Calu3 (cell line): ENCODE data around the gene LRPAP1. TPM values are rescaled to one million over a fixed set of nuclear protein-coding genes. Genes with fewer than 3 reads are reported as not detected.
"Not testable (repeated sequence)": the region's sequence is repeated elsewhere in the genome, so short reads cannot be mapped to it uniquely, and the experiment has no call there.

Source experiments
- Bru-seq: library from RNA; stranded (reverse); fragments of 400-500 nt; gene quantifications from one replicate; lab custom pipeline; 2021; lab: Mats Ljungman, UMichigan
- BruChase-seq, 2 experiments: library from RNA; stranded (reverse); fragments of 400-500 nt; gene quantifications; one replicate each; lab custom pipeline; 2021; lab: Mats Ljungman, UMichigan
- BruUV-seq: library from RNA; stranded (reverse); fragments of 400-500 nt; replicated peaks from 2 replicates; lab custom pipeline; 2021; lab: Mats Ljungman, UMichigan
- CTCF ChIA-PET: fragments of 300-600 bp; sonication (Branson Sonifier 250); formaldehyde crosslinking; loops from one replicate; lab custom pipeline; 2022; ENCODE audit warnings: antibody characterized with exemption; lab: Charles Lee
- DNase-seq: peaks from one replicate; pipeline ENCODE4 v3.0.0; 2022
- H3K27ac Mint-ChIP-seq: one replicate; pipeline ENCODE4 v1.8.0; 2022; ENCODE audit warnings: mixed read lengths; ENCODE audit not compliant: unreplicated experiment
- H3K27me3 Mint-ChIP-seq: one replicate; pipeline ENCODE4 v1.8.0; 2022; ENCODE audit warnings: mixed read lengths; ENCODE audit not compliant: unreplicated experiment
- H3K36me3 Mint-ChIP-seq: one replicate; pipeline ENCODE4 v1.8.0; 2022; ENCODE audit warnings: mild to moderate bottlenecking, moderate library complexity, mixed read lengths; ENCODE audit not compliant: insufficient read depth, unreplicated experiment
- H3K4me1 Mint-ChIP-seq: one replicate; pipeline ENCODE4 v1.8.0; 2022; ENCODE audit warnings: mild to moderate bottlenecking, low read depth, mixed read lengths; ENCODE audit not compliant: unreplicated experiment
- H3K4me3 Mint-ChIP-seq: one replicate; pipeline ENCODE4 v1.8.0; 2022; ENCODE audit warnings: mild to moderate bottlenecking, low read depth, moderate library complexity, mixed read lengths; ENCODE audit not compliant: unreplicated experiment
- H3K9me3 Mint-ChIP-seq: one replicate; pipeline ENCODE4 v1.8.0; 2022; ENCODE audit warnings: low read depth, mixed read lengths; ENCODE audit not compliant: unreplicated experiment
- intact Hi-C: fragments of 100-400 bp; cut with micrococcal nuclease; formaldehyde crosslinking; loops from one replicate; pipeline ENCODE4 v1.10.0; 2022; ENCODE audit not compliant: unreplicated experiment
- long read RNA-seq: library from polyadenylated mRNA; stranded (forward); transcript quantifications from one replicate; pipeline ENCODE4 v2.0.0, GENCODE V29; 2022
- total RNA-seq: library from RNA; stranded (reverse); gene quantifications from 2 replicates; pipeline ENCODE4 v1.2.3, GENCODE V29; 2022
- TF ChIP-seq, protein P1 (sequence below): fragments of 200-600 bp; IDR thresholded peaks from one replicate; pipeline ENCODE4 v1.8.0; 2022; ENCODE audit warnings: antibody characterized with exemption; ENCODE audit not compliant: unreplicated experiment

LRPAP1 gene, protein sequence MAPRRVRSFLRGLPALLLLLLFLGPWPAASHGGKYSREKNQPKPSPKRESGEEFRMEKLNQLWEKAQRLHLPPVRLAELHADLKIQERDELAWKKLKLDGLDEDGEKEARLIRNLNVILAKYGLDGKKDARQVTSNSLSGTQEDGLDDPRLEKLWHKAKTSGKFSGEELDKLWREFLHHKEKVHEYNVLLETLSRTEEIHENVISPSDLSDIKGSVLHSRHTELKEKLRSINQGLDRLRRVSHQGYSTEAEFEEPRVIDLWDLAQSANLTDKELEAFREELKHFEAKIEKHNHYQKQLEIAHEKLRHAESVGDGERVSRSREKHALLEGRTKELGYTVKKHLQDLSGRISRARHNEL
- total RNA-seq (88.5 and 97.3 TPM in 2 replicates), Bru-seq, nascent RNA (percentile 54 among the genes with signal in this experiment), BruChase-seq, experiment 1, labeled RNA remaining after a 6-hour chase (percentile 72 among the genes with signal in this experiment), BruChase-seq, experiment 2, labeled RNA remaining after a 2-hour chase (percentile 69 among the genes with signal in this experiment)
- long read RNA-seq, full-length matches to known transcripts: 225 of 275 reads
- long read RNA-seq, partial matches to known transcripts: 48 of 275 reads
- long read RNA-seq, other reads (novel, unspliced or antisense): 2 of 275 reads

DNA sequence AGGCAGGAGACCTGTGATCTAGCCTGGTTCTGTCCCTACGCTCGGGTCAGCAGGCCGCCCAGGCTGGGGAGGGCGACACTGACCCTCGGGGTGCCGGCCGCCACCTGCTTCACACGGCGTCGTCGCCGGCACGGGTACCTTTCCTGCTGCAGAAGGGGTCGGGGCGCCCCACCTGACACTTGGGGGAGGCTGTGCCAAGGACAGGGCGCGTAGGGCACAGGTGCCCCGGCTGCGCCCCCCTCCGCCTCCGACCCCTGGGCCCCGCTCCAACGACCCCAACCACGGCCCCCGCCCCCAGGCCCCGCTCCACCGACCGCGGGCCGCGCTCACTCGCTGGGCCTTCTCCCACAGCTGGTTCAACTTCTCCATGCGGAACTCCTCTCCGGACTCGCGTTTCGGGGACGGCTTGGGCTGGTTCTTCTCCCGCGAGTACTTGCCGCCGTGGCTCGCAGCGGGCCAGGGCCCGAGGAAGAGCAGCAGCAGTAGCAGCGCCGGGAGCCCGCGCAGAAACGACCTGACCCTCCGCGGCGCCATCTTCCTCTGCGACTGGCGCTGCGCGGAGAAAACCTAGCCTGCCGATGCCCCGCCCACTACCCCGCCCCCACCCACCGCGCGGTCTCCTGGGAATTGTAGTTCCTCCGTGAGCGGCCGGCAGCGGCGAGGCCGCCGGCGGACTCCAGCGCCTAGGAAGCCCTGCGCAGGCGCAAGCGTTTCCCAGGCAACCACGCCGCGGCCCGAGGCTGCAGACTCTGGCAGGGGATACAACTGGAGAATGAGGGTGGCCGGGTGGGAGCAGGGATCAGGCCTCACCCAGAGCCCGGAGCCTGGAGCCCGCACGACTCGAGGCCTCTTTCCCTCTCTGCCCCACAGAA lies at the start of gene LRPAP1:
Gene LRPAP1 (minus strand): TSS at position 544 of the 872 bp plus-strand sequence. CDS start 10 bp downstream, at position 534.
- peaks cover 8% of the 10 kb centered on the region for H3K4me1 Mint-ChIP-seq
- CTCF ChIA-PET: interaction anchor here (0.7 kb wide), 1 partner anchor 97 kb away, joined by 3 read pairs; no protein-coding TSS in a partner anchor
- H3K27ac Mint-ChIP-seq: peak within 1 kb of the TSS; percentile 80
- peaks cover 31% of the 10 kb centered on the region for H3K27me3 Mint-ChIP-seq
- peak within 1 kb of the TSS; percentile 94 for H3K4me3 Mint-ChIP-seq
- BruUV-seq: no TSS peak
- TF ChIP-seq, protein P1, sequence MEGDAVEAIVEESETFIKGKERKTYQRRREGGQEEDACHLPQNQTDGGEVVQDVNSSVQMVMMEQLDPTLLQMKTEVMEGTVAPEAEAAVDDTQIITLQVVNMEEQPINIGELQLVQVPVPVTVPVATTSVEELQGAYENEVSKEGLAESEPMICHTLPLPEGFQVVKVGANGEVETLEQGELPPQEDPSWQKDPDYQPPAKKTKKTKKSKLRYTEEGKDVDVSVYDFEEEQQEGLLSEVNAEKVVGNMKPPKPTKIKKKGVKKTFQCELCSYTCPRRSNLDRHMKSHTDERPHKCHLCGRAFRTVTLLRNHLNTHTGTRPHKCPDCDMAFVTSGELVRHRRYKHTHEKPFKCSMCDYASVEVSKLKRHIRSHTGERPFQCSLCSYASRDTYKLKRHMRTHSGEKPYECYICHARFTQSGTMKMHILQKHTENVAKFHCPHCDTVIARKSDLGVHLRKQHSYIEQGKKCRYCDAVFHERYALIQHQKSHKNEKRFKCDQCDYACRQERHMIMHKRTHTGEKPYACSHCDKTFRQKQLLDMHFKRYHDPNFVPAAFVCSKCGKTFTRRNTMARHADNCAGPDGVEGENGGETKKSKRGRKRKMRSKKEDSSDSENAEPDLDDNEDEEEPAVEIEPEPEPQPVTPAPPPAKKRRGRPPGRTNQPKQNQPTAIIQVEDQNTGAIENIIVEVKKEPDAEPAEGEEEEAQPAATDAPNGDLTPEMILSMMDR: no peak
- peak; percentile 86 for DNase-seq
- intact Hi-C loops: no loop called here
- H3K36me3 Mint-ChIP-seq: peaks cover 21% of the 10 kb centered on the region
- H3K9me3 Mint-ChIP-seq: no peaks in the 10 kb centered on the region

DNA sequence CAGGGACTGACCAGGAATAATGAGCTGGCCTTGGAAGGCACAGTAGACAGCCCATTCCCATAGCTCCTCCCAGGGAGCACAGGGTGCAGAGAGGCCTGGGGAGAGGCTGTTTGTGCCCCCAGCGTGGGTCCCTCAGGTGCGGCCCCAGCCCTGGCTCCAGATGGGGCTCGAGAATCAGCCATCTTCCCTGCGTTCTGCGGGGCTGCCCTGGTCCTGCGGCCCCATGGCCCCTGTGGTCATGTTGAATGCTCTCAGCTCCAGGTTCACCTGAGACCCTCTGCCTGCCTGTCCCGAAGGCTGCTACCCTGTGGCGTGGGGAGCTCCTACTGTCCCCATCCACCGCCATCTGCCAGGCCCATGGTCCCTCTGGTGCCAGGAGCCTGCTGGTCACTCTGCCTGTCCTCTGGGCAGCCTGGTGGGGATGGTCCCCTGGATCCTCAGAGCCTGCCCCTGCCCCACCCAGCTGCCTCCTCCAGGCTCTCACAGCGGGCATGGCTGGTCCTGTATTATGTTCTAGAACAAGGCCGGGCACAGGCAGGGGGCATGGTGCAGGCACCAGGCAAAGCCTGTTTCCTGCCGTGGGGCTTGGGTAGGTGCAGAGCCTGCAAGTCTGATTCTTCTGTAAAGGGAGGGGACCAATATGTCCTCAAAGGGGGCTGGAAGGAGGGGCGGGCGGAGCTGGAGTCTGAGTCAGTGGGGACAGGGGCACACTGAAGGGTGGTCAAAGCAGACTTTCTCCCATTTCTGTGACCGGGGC lies 49.3 kb upstream of the LRPAP1 start:
- H3K27me3 Mint-ChIP-seq: peaks cover 45% of the 10 kb centered on the region
- H3K27ac Mint-ChIP-seq, H3K4me3 Mint-ChIP-seq, DNase-seq, H3K9me3 Mint-ChIP-seq, H3K36me3 Mint-ChIP-seq, H3K4me1 Mint-ChIP-seq, CTCF ChIA-PET, intact Hi-C loops, BruUV-seq: not testable (repeated sequence)

DNA sequence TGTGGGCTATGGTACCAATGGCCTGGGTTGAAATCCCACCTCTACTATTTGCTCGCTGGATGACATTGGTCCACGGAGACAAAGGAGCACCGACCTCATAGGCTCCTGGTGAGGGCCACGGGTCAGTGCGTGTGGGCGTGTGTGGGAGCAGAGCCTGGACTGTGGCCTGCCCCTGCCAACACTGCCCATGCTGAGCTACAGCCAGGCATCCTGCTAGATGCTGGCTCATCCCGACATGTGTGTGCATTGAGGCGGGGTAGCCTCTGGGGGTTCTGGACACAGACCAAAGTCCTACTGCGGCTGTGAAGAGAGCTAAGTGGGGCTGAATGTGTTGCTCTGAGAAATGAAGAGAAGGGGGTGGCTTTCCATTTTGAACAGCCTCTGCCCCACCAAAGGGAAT lies 48.6 kb upstream of the LRPAP1 start:
- CTCF ChIA-PET, H3K36me3 Mint-ChIP-seq, H3K4me1 Mint-ChIP-seq, H3K27ac Mint-ChIP-seq, H3K9me3 Mint-ChIP-seq, H3K4me3 Mint-ChIP-seq, DNase-seq, intact Hi-C loops, BruUV-seq: not testable (repeated sequence)
- H3K27me3 Mint-ChIP-seq: peaks cover 45% of the 10 kb centered on the region

DNA sequence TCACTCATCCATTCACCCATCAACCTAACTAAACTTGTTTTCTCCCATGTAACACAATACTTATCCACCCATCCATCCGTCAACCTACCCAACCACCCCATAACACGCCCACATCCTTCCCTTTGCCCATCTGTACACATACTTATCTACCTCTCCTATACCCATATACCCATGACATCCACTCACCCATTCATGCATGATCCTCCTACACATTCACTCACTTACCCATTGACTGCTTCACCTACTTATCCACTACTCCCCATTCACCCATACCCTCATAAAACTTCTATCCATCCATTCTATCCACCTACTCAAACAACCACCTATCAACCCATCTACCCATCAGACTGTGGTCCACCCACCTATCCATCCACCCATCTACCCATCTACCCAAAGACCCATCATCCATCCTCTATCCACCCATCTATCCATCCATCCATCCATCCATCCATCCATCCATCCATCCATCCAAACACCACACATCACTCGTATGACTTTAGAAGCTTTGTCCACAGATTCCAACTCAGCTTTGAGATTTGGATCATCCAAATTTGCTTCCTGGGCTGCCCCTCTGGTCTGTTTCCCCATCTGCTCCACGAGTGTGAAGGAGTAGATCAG lies 46.4 kb upstream of the LRPAP1 start:
- CTCF ChIA-PET, H3K4me1 Mint-ChIP-seq, H3K9me3 Mint-ChIP-seq, H3K36me3 Mint-ChIP-seq, intact Hi-C loops, DNase-seq, H3K27ac Mint-ChIP-seq, H3K4me3 Mint-ChIP-seq, BruUV-seq: not testable (repeated sequence)
- H3K27me3 Mint-ChIP-seq: peaks cover 45% of the 10 kb centered on the region

- not testable (repeated sequence) for BruUV-seq
Observed at GRCh38 chr4:3578052-3578451, 45.8 kb upstream of the LRPAP1 start.

GRCh38 chr4:3577208-3577892 lies 45.1 kb upstream of the LRPAP1 start:
- peaks cover 35% of the 10 kb centered on the region for H3K27me3 Mint-ChIP-seq
- BruUV-seq, H3K4me3 Mint-ChIP-seq, DNase-seq, H3K4me1 Mint-ChIP-seq, CTCF ChIA-PET, intact Hi-C loops, H3K27ac Mint-ChIP-seq, H3K9me3 Mint-ChIP-seq, H3K36me3 Mint-ChIP-seq: not testable (repeated sequence)

More at GRCh38 chr4:3578052-3578451, 45.8 kb upstream of the LRPAP1 start:
- H3K36me3 Mint-ChIP-seq, DNase-seq, H3K4me3 Mint-ChIP-seq, H3K4me1 Mint-ChIP-seq, H3K9me3 Mint-ChIP-seq, intact Hi-C loops, H3K27ac Mint-ChIP-seq, CTCF ChIA-PET: not testable (repeated sequence)
- H3K27me3 Mint-ChIP-seq: peaks cover 42% of the 10 kb centered on the region

- H3K4me3 Mint-ChIP-seq, H3K36me3 Mint-ChIP-seq, H3K27ac Mint-ChIP-seq, H3K4me1 Mint-ChIP-seq, DNase-seq, BruUV-seq, CTCF ChIA-PET, H3K9me3 Mint-ChIP-seq, intact Hi-C loops: not testable (repeated sequence)
- peaks cover 30% of the 10 kb centered on the region for H3K27me3 Mint-ChIP-seq
Observed at GRCh38 chr4:3576533-3577207, 44.4 kb upstream of the LRPAP1 start.
